Transverse colon (tissue), 4 donors: Measurements from ENCODE around the gene FAM20C. TPM values are rescaled to one million over a fixed set of nuclear protein-coding genes. Genes with fewer than 3 reads are reported as not detected.

Experiments used
- DNase-seq: peaks from one replicate; pipeline ENCODE4 v3.0.0-alpha.2; 2019
- H3K27ac ChIP-seq, 4 donors: fragments of 200-600 bp; sonication (generic); 2 replicates each; pipeline ENCODE4 v1.5.1; 2016 to 2018; ENCODE audit warnings: inconsistent platforms in 4 of 4
- H3K27me3 ChIP-seq: fragments of 200-600 bp; sonication (generic); 2 replicates; pipeline ENCODE4 v1.5.1; 2017; ENCODE audit warnings: inconsistent platforms
- H3K36me3 ChIP-seq, 4 donors: fragments of 200-600 bp; sonication (generic); 2 replicates each; pipeline ENCODE4 v1.5.1; 2017 to 2019; ENCODE audit warnings: inconsistent platforms in 4 of 4
- H3K4me1 ChIP-seq, 4 donors: fragments of 200-600 bp; sonication (generic); 2 replicates each; pipeline ENCODE4 v1.5.1; 2017 to 2020; ENCODE audit warnings: inconsistent platforms in 4 of 4
- H3K4me3 ChIP-seq, 4 donors: fragments of 200-600 bp; sonication (generic); 1 replicate in 1 of 4; 2 replicates in 3 of 4; pipeline versions ENCODE4 v1.5.1 to v1.6.1; 2017 to 2019; ENCODE audit warnings: inconsistent platforms in 4 of 4
- H3K9me3 ChIP-seq, 2 donors: fragments of 200-600 bp; sonication (generic); 2 replicates each; pipeline ENCODE4 v1.5.1; 2017 to 2019; ENCODE audit warnings: inconsistent platforms in 2 of 2
- CTCF ChIP-seq, 5 experiments: fragments of 200-600 bp in 3 of 5; fragments of 450-650 bp in 2 of 5; sonication (generic) in 3 of 5; IDR thresholded peaks; 1 replicate in 2 of 5; 2 replicates in 3 of 5; pipeline ENCODE4 v1.5.1; 2016 to 2017; ENCODE audit warnings: antibody characterized with exemption in 5 of 5, inconsistent platforms in 3 of 5, mild to moderate bottlenecking in 2 of 5, moderate library complexity in 1 of 5
- EP300 ChIP-seq: sonication (generic); formaldehyde crosslinking; IDR thresholded peaks from one replicate; pipeline ENCODE4 v1.6.1; 2017; ENCODE audit warnings: antibody characterized with exemption, low read depth
- POLR2A ChIP-seq: fragments of 450-650 bp; IDR thresholded peaks from one replicate; pipeline ENCODE4 v1.6.1; 2016; ENCODE audit warnings: antibody characterized with exemption, mild to moderate bottlenecking, moderate library complexity
- POLR2AphosphoS5 ChIP-seq, 3 donors: sonication (generic); formaldehyde crosslinking; IDR thresholded peaks; one replicate each; pipeline ENCODE4 v1.6.1; 2016; ENCODE audit warnings: antibody characterized with exemption in 3 of 3
- WGBS, 2 donors: methylation state at CpG; one replicate each; pipeline ENCODE4 v1.1.5; 2018; ENCODE audit warnings: low coverage in 1 of 2; 5-methylcytosine and 5-hydroxymethylcytosine counted together
- in situ Hi-C, 4 donors: fragments of 200-750 bp; cut with MboI; loops; one replicate each; pipeline versions ENCODE4 v1.15.0 to v1.15.1; 2017; ENCODE audit warnings: low sequenced_read_pairs in 3 of 4, low pct_ligation_motif_present in 1 of 4, low pct_unique_long_range_greater_than_20kb in 1 of 4
- intact Hi-C: fragments of 100-400 bp; cut with DNase I; formaldehyde crosslinking; loops from one replicate; pipeline ENCODE4 v1.15.1; 2023; ENCODE audit warnings: low total_unique reads
- total RNA-seq, 4 donors: library from RNA; depleted of rRNA; stranded (reverse); fragments of >200 nt; gene quantifications; one replicate each; pipeline ENCODE4 v1.1.0, GENCODE V29; 2016

FAM20C gene
- total RNA-seq, 4 donors from 2014 or later = 10.5 to 62.3 (median 23.5) TPM

- no peak for TF ChIP-seq POLR2AphosphoS5 (IDR thresholded peaks at IDR 0.05)
- TF ChIP-seq POLR2A = no peak
- TF ChIP-seq EP300 = no peak
- TF ChIP-seq CTCF (IDR thresholded peaks at IDR 0.05) = no peak
- no peak for DNase-seq
- in situ Hi-C loops (no loop called here), intact Hi-C loops (no loop called here)
- Histone ChIP-seq H3K27ac (no peak overlapping the region), H3K27me3 (no peaks in the 10 kb centered on the region), H3K9me3 (no peaks in the 10 kb centered on the region), H3K4me1 (peaks cover 0 to 5% (median 2%) of the 10 kb centered on the region in 4 donors), H3K36me3 (no peaks in the 10 kb centered on the region), H3K4me3 (no peak overlapping the region)
- 84 to 85% methylated on average over 7 to 30 of the region's 30 CpGs for WGBS, 2 donors
These were observed 8.7 kb upstream of the FAM20C start for GRCh38 chr7:183496-184292.

- in situ Hi-C loops = no loop called here
- Histone ChIP-seq H3K36me3 (no peaks in the 10 kb centered on the region), H3K4me1 (peaks cover 0 to 5% (median 2%) of the 10 kb centered on the region in 4 donors), H3K27me3 (no peaks in the 10 kb centered on the region), H3K9me3 (no peaks in the 10 kb centered on the region), H3K27ac (peak overlapping the region; percentile 6 to 37 (median 30)), H3K4me3 (no peak overlapping the region)
- 28 to 65% methylated on average over 6 to 14 of the region's 27 CpGs for WGBS, 2 donors
- TF ChIP-seq POLR2A (no peak), CTCF (IDR thresholded peaks at IDR 0.05) (no peak), EP300 (no peak), POLR2AphosphoS5 (IDR thresholded peaks at IDR 0.05) (no peak)
- intact Hi-C loops = no loop called here
- DNase-seq = no peak
These were observed 7.8 kb upstream of the FAM20C start for GRCh38 chr7:184294-185264.

- Histone ChIP-seq H3K27me3 (peaks cover 9% of the 10 kb centered on the region), H3K4me1 (peaks cover 0 to 15% (median 4%) of the 10 kb centered on the region in 4 donors), H3K36me3 (no peaks in the 10 kb centered on the region), H3K4me3 (no peak overlapping the region), H3K27ac (no peak overlapping the region), H3K9me3 (no peaks in the 10 kb centered on the region)
- in situ Hi-C loops (no loop called here), intact Hi-C loops (no loop called here)
- WGBS, 2 donors = 84% methylated on average over 26 of the region's 26 CpGs; no CpG with 5 or more reads in 1 of the 2 donors
- no peak for TF ChIP-seq CTCF (IDR thresholded peaks at IDR 0.05)
- DNase-seq = no peak
These were observed 5.8 kb upstream of the FAM20C start for GRCh38 chr7:186516-187113.
